WTC11 (cell line): ENCODE data around the gene PCK2.

Experiments
- CREB1 ChIP-seq: sonication (generic); formaldehyde crosslinking; IDR thresholded peaks from 2 replicates; pipeline ENCODE4 v1.8.0; 2023; ENCODE audit warnings: mild to moderate bottlenecking, missing genetic modification reagents
- RELA ChIP-seq: sonication (generic); formaldehyde crosslinking; IDR thresholded peaks from 2 replicates; pipeline ENCODE4 v1.8.1; 2022; ENCODE audit warnings: missing genetic modification reagents, mild to moderate bottlenecking, borderline replicate concordance
- SP1 ChIP-seq: sonication (generic); formaldehyde crosslinking; conservative IDR thresholded peaks from 2 replicates; pipeline ENCODE4 v1.8.1; 2022; ENCODE audit warnings: missing genetic modification reagents
- TCF7 ChIP-seq: sonication (generic); formaldehyde crosslinking; IDR thresholded peaks from 2 replicates; pipeline ENCODE4 v1.8.0; 2022; ENCODE audit warnings: mild to moderate bottlenecking, low read depth, missing genetic modification reagents, moderate library complexity
- ZNF121 ChIP-seq: sonication (generic); formaldehyde crosslinking; IDR thresholded peaks from 2 replicates; pipeline ENCODE4 v1.8.0; 2023; ENCODE audit warnings: missing genetic modification reagents
- TF ChIP-seq, protein P1 (sequence below): fragments of 200-600 bp; IDR thresholded peaks from 2 replicates; pipeline ENCODE4 v1.8.0; 2022; ENCODE audit warnings: antibody characterized with exemption
- TF ChIP-seq, protein P2 (sequence below): sonication (generic); formaldehyde crosslinking; IDR thresholded peaks from 2 replicates; pipeline ENCODE4 v1.8.1; 2023; ENCODE audit warnings: mild to moderate bottlenecking, missing genetic modification reagents, borderline replicate concordance
- TF ChIP-seq, protein P3 (sequence below): sonication (generic); formaldehyde crosslinking; IDR thresholded peaks from 2 replicates; pipeline ENCODE4 v1.8.1; 2022; ENCODE audit warnings: mild to moderate bottlenecking, missing genetic modification reagents, moderate library complexity, borderline replicate concordance

DNA sequence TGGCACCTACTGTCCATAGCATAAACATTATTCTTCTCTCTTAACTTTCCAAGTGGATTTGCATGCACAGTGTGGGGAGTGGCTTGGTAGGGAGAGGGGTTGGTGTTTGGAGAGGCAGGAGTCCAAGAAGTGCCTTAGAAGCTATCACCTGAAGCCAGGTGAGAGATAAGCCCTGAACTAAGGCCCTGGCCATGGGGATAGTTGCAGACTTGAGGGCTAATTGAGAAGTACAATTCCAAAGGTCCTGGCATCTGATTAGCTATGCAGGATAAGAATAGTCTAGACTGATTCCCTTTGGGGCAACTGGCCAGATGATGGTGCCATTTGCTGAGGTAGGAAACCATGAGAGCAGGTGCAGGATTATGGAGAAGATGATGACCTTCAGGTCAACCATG is 2.0 kb upstream of the PCK2 start:
- TF ChIP-seq, protein P1, sequence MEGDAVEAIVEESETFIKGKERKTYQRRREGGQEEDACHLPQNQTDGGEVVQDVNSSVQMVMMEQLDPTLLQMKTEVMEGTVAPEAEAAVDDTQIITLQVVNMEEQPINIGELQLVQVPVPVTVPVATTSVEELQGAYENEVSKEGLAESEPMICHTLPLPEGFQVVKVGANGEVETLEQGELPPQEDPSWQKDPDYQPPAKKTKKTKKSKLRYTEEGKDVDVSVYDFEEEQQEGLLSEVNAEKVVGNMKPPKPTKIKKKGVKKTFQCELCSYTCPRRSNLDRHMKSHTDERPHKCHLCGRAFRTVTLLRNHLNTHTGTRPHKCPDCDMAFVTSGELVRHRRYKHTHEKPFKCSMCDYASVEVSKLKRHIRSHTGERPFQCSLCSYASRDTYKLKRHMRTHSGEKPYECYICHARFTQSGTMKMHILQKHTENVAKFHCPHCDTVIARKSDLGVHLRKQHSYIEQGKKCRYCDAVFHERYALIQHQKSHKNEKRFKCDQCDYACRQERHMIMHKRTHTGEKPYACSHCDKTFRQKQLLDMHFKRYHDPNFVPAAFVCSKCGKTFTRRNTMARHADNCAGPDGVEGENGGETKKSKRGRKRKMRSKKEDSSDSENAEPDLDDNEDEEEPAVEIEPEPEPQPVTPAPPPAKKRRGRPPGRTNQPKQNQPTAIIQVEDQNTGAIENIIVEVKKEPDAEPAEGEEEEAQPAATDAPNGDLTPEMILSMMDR = no peak
- TF ChIP-seq TCF7 (CRISPR knock-in tag) (no peak), SP1 (CRISPR knock-in tag) (no peak), CREB1 (CRISPR knock-in tag) (no peak), RELA (CRISPR knock-in tag) (no peak), ZNF121 (CRISPR knock-in tag) (no peak)
- TF ChIP-seq, protein P2, sequence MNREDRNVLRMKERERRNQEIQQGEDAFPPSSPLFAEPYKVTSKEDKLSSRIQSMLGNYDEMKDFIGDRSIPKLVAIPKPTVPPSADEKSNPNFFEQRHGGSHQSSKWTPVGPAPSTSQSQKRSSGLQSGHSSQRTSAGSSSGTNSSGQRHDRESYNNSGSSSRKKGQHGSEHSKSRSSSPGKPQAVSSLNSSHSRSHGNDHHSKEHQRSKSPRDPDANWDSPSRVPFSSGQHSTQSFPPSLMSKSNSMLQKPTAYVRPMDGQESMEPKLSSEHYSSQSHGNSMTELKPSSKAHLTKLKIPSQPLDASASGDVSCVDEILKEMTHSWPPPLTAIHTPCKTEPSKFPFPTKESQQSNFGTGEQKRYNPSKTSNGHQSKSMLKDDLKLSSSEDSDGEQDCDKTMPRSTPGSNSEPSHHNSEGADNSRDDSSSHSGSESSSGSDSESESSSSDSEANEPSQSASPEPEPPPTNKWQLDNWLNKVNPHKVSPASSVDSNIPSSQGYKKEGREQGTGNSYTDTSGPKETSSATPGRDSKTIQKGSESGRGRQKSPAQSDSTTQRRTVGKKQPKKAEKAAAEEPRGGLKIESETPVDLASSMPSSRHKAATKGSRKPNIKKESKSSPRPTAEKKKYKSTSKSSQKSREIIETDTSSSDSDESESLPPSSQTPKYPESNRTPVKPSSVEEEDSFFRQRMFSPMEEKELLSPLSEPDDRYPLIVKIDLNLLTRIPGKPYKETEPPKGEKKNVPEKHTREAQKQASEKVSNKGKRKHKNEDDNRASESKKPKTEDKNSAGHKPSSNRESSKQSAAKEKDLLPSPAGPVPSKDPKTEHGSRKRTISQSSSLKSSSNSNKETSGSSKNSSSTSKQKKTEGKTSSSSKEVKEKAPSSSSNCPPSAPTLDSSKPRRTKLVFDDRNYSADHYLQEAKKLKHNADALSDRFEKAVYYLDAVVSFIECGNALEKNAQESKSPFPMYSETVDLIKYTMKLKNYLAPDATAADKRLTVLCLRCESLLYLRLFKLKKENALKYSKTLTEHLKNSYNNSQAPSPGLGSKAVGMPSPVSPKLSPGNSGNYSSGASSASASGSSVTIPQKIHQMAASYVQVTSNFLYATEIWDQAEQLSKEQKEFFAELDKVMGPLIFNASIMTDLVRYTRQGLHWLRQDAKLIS = no peak
- TF ChIP-seq, protein P3, sequence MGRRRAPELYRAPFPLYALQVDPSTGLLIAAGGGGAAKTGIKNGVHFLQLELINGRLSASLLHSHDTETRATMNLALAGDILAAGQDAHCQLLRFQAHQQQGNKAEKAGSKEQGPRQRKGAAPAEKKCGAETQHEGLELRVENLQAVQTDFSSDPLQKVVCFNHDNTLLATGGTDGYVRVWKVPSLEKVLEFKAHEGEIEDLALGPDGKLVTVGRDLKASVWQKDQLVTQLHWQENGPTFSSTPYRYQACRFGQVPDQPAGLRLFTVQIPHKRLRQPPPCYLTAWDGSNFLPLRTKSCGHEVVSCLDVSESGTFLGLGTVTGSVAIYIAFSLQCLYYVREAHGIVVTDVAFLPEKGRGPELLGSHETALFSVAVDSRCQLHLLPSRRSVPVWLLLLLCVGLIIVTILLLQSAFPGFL (CRISPR knock-in tag) = no peak
